G401 (cell line): ENCODE measurements around the gene ZNF382. TPM values are rescaled to one million over a fixed set of nuclear protein-coding genes. Genes with fewer than 3 reads are reported as not detected.

ENCODE experiments used
- DNase-seq: peaks from one replicate; pipeline ENCODE4 v3.0.0-alpha.2; 2015; ENCODE audit warnings: low spot score
- in situ Hi-C: cut with HindIII; loops from 2 replicates; pipeline ENCODE4 v1.10.0; 2016; ENCODE audit warnings: low sequenced_read_pairs, mixed read lengths
- total RNA-seq: library from RNA; depleted of rRNA; stranded (reverse); fragments of >200 nt; shearing (Covaris generic); gene quantifications from 2 replicates; pipeline ENCODE4 v1.2.3, GENCODE V29; 2014; rRNA removed

The ZNF382 gene
- total RNA-seq, 1 experiment from 2014 or later, result 16.4 TPM

GRCh38 chr19:36672368-36672767 is 67.3 kb downstream of the ZNF382 start:
- DNase-seq, result no peak
- in situ Hi-C loops, result no loop called here

- no peak for DNase-seq
- in situ Hi-C loops, result no loop called here
Observed at GRCh38 chr19:36674201-36674600, 69.1 kb downstream of the ZNF382 start.

GRCh38 chr19:36679455-36679854 is 74.3 kb downstream of the ZNF382 start:
- in situ Hi-C loops, result no loop called here

More at GRCh38 chr19:36679455-36679854, 74.3 kb downstream of the ZNF382 start:
- no peak for DNase-seq

Other genes starting within 250 kb of the ZNF382 start
- gene ZFP14, start 226.1 kb upstream of the ZNF382 start, total RNA-seq, result 7.1 and 9.4 TPM in 2 replicates
- 3.6 and 4.8 TPM in 2 replicates for gene ZFP82, start 186.7 kb upstream of the ZNF382 start, total RNA-seq
- gene ZNF566, start 115.8 kb upstream of the ZNF382 start, total RNA-seq, result 14.1 and 15.8 TPM in 2 replicates
- gene ZNF260, start 77.0 kb upstream of the ZNF382 start, total RNA-seq, result 7.0 and 69.0 TPM in 2 replicates
- gene ZNF529, start 32.0 kb upstream of the ZNF382 start, total RNA-seq, result 7.8 and 8.9 TPM in 2 replicates
- gene ZNF461, start 61.5 kb downstream of the ZNF382 start, total RNA-seq, result 0.62 and 8.3 TPM in 2 replicates
- 5.9 and 8.7 TPM in 2 replicates for gene ZNF567, start 82.3 kb downstream of the ZNF382 start, total RNA-seq
- gene ZNF850, start 167.5 kb downstream of the ZNF382 start, total RNA-seq, result 2.6 and 3.8 TPM in 2 replicates
- gene ZNF790, start 233.1 kb downstream of the ZNF382 start, total RNA-seq, result 1.1 and 2.1 TPM in 2 replicates
- 1.8 and 2.1 TPM in 2 replicates for gene ZNF345, start 245.6 kb downstream of the ZNF382 start, total RNA-seq